CD14-positive monocyte (primary cell): ENCODE results near the gene TLCD2. TPM values are rescaled to one million over a fixed set of nuclear protein-coding genes. Genes with fewer than 3 reads are reported as not detected.
A peak's percentile ranks its signal among the peaks of the same experiment; 100 is the strongest.

ENCODE experiments used
- DNase-seq, 3 donors: peaks; one replicate each; pipeline ENCODE4 v3.0.0-alpha.2; 2011 to 2022
- H2AFZ ChIP-seq: 2 replicates; pipeline ENCODE4 v1.6.0; 2012; ENCODE audit warnings: mild to moderate bottlenecking, low read depth, low read length, inconsistent platforms; ENCODE audit not compliant: insufficient read depth, poor library complexity, severe bottlenecking
- H3K27ac ChIP-seq, 2 donors: 1 replicate in 1 of 2; 2 replicates in 1 of 2; pipeline ENCODE4 v1.5.1; 2012 to 2013; ENCODE audit warnings: low read length in 2 of 2, control low read depth in 1 of 2, inconsistent platforms in 1 of 2, low read depth in 1 of 2, mild to moderate bottlenecking in 1 of 2
- H3K27me3 ChIP-seq, 2 donors: one replicate each; pipeline versions ENCODE4 v1.6.0 to v1.6.1; 2011 to 2013; ENCODE audit warnings: low read length in 2 of 2; ENCODE audit not compliant: control insufficient read depth in 2 of 2, insufficient read depth in 2 of 2
- H3K36me3 ChIP-seq, 2 donors: replicated peaks in 1 of 2; 1 replicate in 1 of 2; 2 replicates in 1 of 2; pipeline versions ENCODE4 v1.5.1 to v1.6.1; 2012 to 2013; ENCODE audit warnings: low read length in 2 of 2, control low read depth in 1 of 2, inconsistent platforms in 1 of 2, mild to moderate bottlenecking in 1 of 2; ENCODE audit not compliant: insufficient read depth in 2 of 2, control insufficient read depth in 1 of 2
- H3K4me1 ChIP-seq, 2 donors: 1 replicate in 1 of 2; 2 replicates in 1 of 2; pipeline versions ENCODE4 v1.5.1 to v1.6.1; 2012 to 2013; ENCODE audit warnings: low read length in 2 of 2, control low read depth in 1 of 2, inconsistent platforms in 1 of 2, mild to moderate bottlenecking in 1 of 2, moderate library complexity in 1 of 2; ENCODE audit not compliant: insufficient read depth in 2 of 2, control insufficient read depth in 1 of 2
- H3K4me2 ChIP-seq: replicated peaks from 2 replicates; pipeline ENCODE3; 2012; ENCODE audit warnings: low read length, moderate library complexity, mild to moderate bottlenecking; ENCODE audit not compliant: poor library complexity, severe bottlenecking; ENCODE audit errors: extremely low read depth
- H3K4me3 ChIP-seq, 3 experiments: fragments of 200-600 bp in 1 of 3; sonication (generic) in 1 of 3; replicated peaks in 1 of 3; 1 replicate in 2 of 3; 2 replicates in 1 of 3; pipeline ENCODE4 v1.5.1; 2011 to 2013; ENCODE audit warnings: low read length in 3 of 3, mild to moderate bottlenecking in 3 of 3, control low read depth in 2 of 3, low read depth in 2 of 3, inconsistent platforms in 1 of 3, moderate library complexity in 1 of 3
- H3K79me2 ChIP-seq: 2 replicates; pipeline ENCODE4 v1.6.0; 2012; ENCODE audit warnings: mild to moderate bottlenecking, control low read depth, inconsistent platforms, low read length, moderate library complexity; ENCODE audit not compliant: insufficient read depth
- H3K9ac ChIP-seq: 2 replicates; pipeline ENCODE4 v1.6.0; 2017; ENCODE audit warnings: low read length, mild to moderate bottlenecking; ENCODE audit not compliant: insufficient read depth, poor library complexity, severe bottlenecking
- H3K9me3 ChIP-seq, 2 donors: replicated peaks in 1 of 2; 1 replicate in 1 of 2; 2 replicates in 1 of 2; pipeline versions ENCODE4 v1.5.1 to v1.6.1; 2012 to 2013; ENCODE audit warnings: low read length in 2 of 2, control low read depth in 1 of 2; ENCODE audit not compliant: control insufficient read depth in 1 of 2, insufficient read depth in 1 of 2
- H4K20me1 ChIP-seq: 2 replicates; pipeline ENCODE4 v1.6.0; 2012; ENCODE audit warnings: mild to moderate bottlenecking, low read length, control low read depth, moderate library complexity; ENCODE audit not compliant: insufficient read depth
- H3K27ac Mint-ChIP-seq, 7 donors: one replicate each; pipeline ENCODE4 v1.8.0; 2020; ENCODE audit warnings: mild to moderate bottlenecking in 7 of 7, mixed read lengths in 7 of 7, moderate library complexity in 6 of 7, inconsistent platforms in 2 of 7
- H3K27me3 Mint-ChIP-seq, 3 donors: one replicate each; pipeline ENCODE4 v1.8.0; 2021 to 2022; ENCODE audit warnings: low read depth in 3 of 3, mild to moderate bottlenecking in 3 of 3, mixed read lengths in 3 of 3, moderate library complexity in 3 of 3, inconsistent platforms in 1 of 3
- H3K36me3 Mint-ChIP-seq, 2 donors: one replicate each; pipeline ENCODE4 v1.8.0; 2020; ENCODE audit warnings: mixed read lengths in 2 of 2, inconsistent platforms in 1 of 2, mild to moderate bottlenecking in 1 of 2
- H3K4me1 Mint-ChIP-seq: one replicate; pipeline ENCODE4 v1.8.0; 2020; ENCODE audit warnings: mild to moderate bottlenecking, mixed read lengths
- H3K4me3 Mint-ChIP-seq, 2 donors: one replicate each; pipeline ENCODE4 v1.8.0; 2020; ENCODE audit warnings: mild to moderate bottlenecking in 2 of 2, mixed read lengths in 2 of 2, moderate library complexity in 1 of 2
- H3K9me3 Mint-ChIP-seq, 7 donors: one replicate each; pipeline ENCODE4 v1.8.0; 2020 to 2022; ENCODE audit warnings: mixed read lengths in 7 of 7, mild to moderate bottlenecking in 6 of 7, moderate library complexity in 6 of 7, inconsistent platforms in 2 of 7
- WGBS: methylation state at CpG from one replicate; pipeline ENCODE4 v1.1.5; 2013; ENCODE audit warnings: missing lambda C conversion rate; ENCODE audit not compliant: insufficient coverage; 5-methylcytosine and 5-hydroxymethylcytosine counted together
- intact Hi-C, 2 donors: fragments of 100-400 bp; cut with micrococcal nuclease; formaldehyde crosslinking; loops; one replicate each; pipeline versions ENCODE4 v1.15.0 to v1.15.1; 2023
- polyA plus RNA-seq, 3 donors: library from polyadenylated mRNA; depleted of rRNA in 1 of 3; unstranded in 2 of 3; stranded (reverse) in 1 of 3; fragments of 300-500 nt in 2 of 3; fragments of >200 nt in 1 of 3; fragmentation: Illumina TruSeq in 2 of 3; gene quantifications; 1 replicate in 2 of 3; 2 replicates in 1 of 3; pipeline ENCODE4 v1.2.3, GENCODE V29; 2012 to 2021
- TF ChIP-seq, protein P1 (sequence below): fragments of 200-600 bp; IDR thresholded peaks from one replicate; pipeline ENCODE4 v1.8.0; 2022; ENCODE audit warnings: antibody characterized with exemption, mild to moderate bottlenecking

TLCD2 gene
- polyA plus RNA-seq, 3 donors: 0.03 TPM; not detected in 2

DNA sequence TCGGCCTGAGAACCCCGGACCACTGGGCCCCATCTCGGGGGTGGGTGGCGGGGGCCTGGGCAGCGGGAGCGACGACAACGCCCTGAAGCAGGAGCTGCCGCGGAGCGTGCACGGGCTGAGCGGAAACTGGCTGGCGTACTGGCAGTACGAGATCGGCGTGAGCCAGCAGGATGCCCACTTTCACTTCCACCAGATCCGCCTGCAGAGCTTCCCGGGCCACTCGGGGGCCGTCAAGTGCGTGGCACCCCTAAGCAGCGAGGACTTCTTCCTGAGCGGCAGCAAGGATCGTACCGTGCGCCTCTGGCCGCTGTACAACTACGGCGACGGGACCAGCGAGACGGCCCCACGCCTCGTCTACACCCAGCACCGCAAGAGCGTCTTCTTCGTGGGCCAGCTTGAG, 23.6 kb upstream of the TLCD2 start:
- Histone ChIP-seq H3K79me2 (no peaks in the 10 kb centered on the region), H3K4me3 (no peak overlapping the region), H3K4me1 (peaks cover 0 to 22% of the 10 kb centered on the region in 2 donors), H3K4me2 (no peak overlapping the region), H3K9ac (no peak overlapping the region), H3K27ac (no peak overlapping the region), H2AFZ (no peak overlapping the region), H3K9me3 (no peaks in the 10 kb centered on the region), H3K36me3 (peaks cover 69 to 83% of the 10 kb centered on the region in 2 donors), H3K27me3 (no peaks in the 10 kb centered on the region), H4K20me1 (peaks cover 64% of the 10 kb centered on the region)
- TF ChIP-seq, protein P1, sequence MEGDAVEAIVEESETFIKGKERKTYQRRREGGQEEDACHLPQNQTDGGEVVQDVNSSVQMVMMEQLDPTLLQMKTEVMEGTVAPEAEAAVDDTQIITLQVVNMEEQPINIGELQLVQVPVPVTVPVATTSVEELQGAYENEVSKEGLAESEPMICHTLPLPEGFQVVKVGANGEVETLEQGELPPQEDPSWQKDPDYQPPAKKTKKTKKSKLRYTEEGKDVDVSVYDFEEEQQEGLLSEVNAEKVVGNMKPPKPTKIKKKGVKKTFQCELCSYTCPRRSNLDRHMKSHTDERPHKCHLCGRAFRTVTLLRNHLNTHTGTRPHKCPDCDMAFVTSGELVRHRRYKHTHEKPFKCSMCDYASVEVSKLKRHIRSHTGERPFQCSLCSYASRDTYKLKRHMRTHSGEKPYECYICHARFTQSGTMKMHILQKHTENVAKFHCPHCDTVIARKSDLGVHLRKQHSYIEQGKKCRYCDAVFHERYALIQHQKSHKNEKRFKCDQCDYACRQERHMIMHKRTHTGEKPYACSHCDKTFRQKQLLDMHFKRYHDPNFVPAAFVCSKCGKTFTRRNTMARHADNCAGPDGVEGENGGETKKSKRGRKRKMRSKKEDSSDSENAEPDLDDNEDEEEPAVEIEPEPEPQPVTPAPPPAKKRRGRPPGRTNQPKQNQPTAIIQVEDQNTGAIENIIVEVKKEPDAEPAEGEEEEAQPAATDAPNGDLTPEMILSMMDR: no peak
- Mint-ChIP-seq H3K27me3 (peaks cover 0 to 4% (median 0%) of the 10 kb centered on the region in 3 donors), H3K36me3 (peaks cover 55 to 83% of the 10 kb centered on the region in 2 donors), H3K4me1 (peaks cover 19% of the 10 kb centered on the region), H3K4me3 (no peak overlapping the region), H3K9me3 (peaks cover 0 to 3% (median 0%) of the 10 kb centered on the region in 7 donors), H3K27ac (no peak overlapping the region)
- intact Hi-C loops: loop anchor here in 1 of 2 donors (5.0 kb wide), 1 partner anchor 39 kb away; no protein-coding TSS in a partner anchor
- no peak for DNase-seq
- 86% methylated on average over 37 of the region's 38 CpGs for WGBS

DNA sequence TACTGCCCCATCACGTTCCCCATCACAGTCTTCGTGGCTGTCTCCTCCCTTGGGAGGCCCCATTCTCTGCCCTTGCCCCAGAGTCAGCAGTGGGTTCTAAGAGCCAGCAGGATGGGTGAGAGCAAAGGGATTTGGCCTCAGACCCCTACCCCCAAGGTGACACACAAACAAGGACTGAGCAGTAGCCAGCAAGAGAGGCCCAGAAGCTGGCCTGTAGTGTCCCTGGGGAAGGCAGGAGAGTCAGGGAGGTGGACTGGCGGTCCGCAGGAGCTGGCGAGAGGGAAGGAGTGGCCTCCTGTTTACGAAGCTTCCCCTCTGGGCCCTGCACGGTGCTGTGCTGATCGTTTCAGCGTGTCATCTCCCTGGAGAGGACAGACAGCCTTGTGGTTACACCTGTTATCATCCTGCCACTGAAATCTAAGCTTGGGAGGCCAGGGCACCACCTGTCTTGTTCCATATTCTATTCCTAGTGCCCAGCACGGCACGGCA, 22.7 kb upstream of the TLCD2 start:
- H3K79me2 ChIP-seq: peaks cover 5% of the 10 kb centered on the region
- Mint-ChIP-seq H3K36me3 (peaks cover 57 to 87% of the 10 kb centered on the region in 2 donors), H3K4me3 (no peak overlapping the region), H3K4me1 (peaks cover 25% of the 10 kb centered on the region), H3K27ac (peak overlapping the region in 2 of 7 donors; percentile 2 to 58), H3K9me3 (no peaks in the 10 kb centered on the region), H3K27me3 (no peaks in the 10 kb centered on the region)
- no peaks in the 10 kb centered on the region for H3K27me3 ChIP-seq
- H3K4me1 ChIP-seq: peaks cover 0 to 19% of the 10 kb centered on the region in 2 donors
- no peak overlapping the region for H3K27ac ChIP-seq
- H2AFZ ChIP-seq: no peak overlapping the region
- H3K9me3 ChIP-seq: no peaks in the 10 kb centered on the region
- no peak overlapping the region for H3K9ac ChIP-seq
- no peak overlapping the region for H3K4me2 ChIP-seq
- peaks cover 67% of the 10 kb centered on the region for H4K20me1 ChIP-seq
- TF ChIP-seq, protein P1: no peak
- peaks cover 71 to 87% of the 10 kb centered on the region in 2 donors for H3K36me3 ChIP-seq
- DNase-seq: no peak
- WGBS: 89% methylated on average over 10 of the region's 11 CpGs
- H3K4me3 ChIP-seq: no peak overlapping the region
- intact Hi-C loops: loop anchor here in 1 of 2 donors (5.0 kb wide), 1 partner anchor 39 kb away; no protein-coding TSS in a partner anchor
